Neuronal stem cell (in vitro differentiated cells): ENCODE data around the gene NHLRC4.
"Not testable (repeated sequence)": the region's sequence is repeated elsewhere in the genome, so short reads cannot be mapped to it uniquely, and the experiment has no call there.

Experiments
- DNase-seq: peaks from one replicate; pipeline ENCODE4 v3.0.0-alpha.2; 2013; ENCODE audit warnings: low spot score
- H2AFZ ChIP-seq: one replicate; pipeline ENCODE4 v1.6.1; 2013; ENCODE audit warnings: mild to moderate bottlenecking, low read length, inconsistent platforms
- H2AK5ac ChIP-seq: 2 replicates; pipeline ENCODE4 v1.6.1; 2013; ENCODE audit warnings: low read depth, mild to moderate bottlenecking, inconsistent platforms, low read length, moderate library complexity, mixed read lengths
- H2BK120ac ChIP-seq: 2 replicates; pipeline ENCODE4 v1.6.1; 2013; ENCODE audit warnings: low read depth, mild to moderate bottlenecking, inconsistent platforms, low read length, moderate library complexity, mixed read lengths
- H2BK12ac ChIP-seq: one replicate; pipeline ENCODE4 v1.6.1; 2013; ENCODE audit warnings: low read length, inconsistent platforms
- H2BK15ac ChIP-seq: 2 replicates; pipeline ENCODE4 v1.6.1; 2013; ENCODE audit warnings: mild to moderate bottlenecking, low read length, inconsistent platforms, mixed read lengths
- H2BK5ac ChIP-seq: one replicate; pipeline ENCODE4 v1.6.1; 2013; ENCODE audit warnings: inconsistent platforms, mild to moderate bottlenecking, low read length, moderate library complexity
- H3K14ac ChIP-seq: one replicate; pipeline ENCODE4 v1.6.1; 2013; ENCODE audit warnings: low read length, inconsistent platforms
- H3K18ac ChIP-seq: 2 replicates; pipeline ENCODE4 v1.6.1; 2013; ENCODE audit warnings: low read length, inconsistent platforms
- H3K23ac ChIP-seq: 2 replicates; pipeline ENCODE4 v1.6.1; 2013; ENCODE audit warnings: low read depth, mild to moderate bottlenecking, mixed read lengths, low read length, inconsistent platforms; ENCODE audit not compliant: poor library complexity
- H3K27ac ChIP-seq: replicated peaks from 3 replicates; pipeline ENCODE4 v1.5.1; 2013; ENCODE audit warnings: low read length, inconsistent platforms
- H3K27me3 ChIP-seq, 3 experiments: 2 replicates each; pipeline ENCODE4 v1.6.1; 2013; ENCODE audit warnings: low read length in 3 of 3, mild to moderate bottlenecking in 2 of 3, inconsistent platforms in 1 of 3, low read depth in 1 of 3, mixed read lengths in 1 of 3, moderate library complexity in 1 of 3; ENCODE audit not compliant: control insufficient read depth in 3 of 3, insufficient read depth in 3 of 3
- H3K36me3 ChIP-seq, 2 donors: replicated peaks in 1 of 2; 2 replicates each; pipeline ENCODE4 v1.6.1; 2013; ENCODE audit warnings: low read length in 2 of 2; ENCODE audit not compliant: control insufficient read depth in 2 of 2, insufficient read depth in 2 of 2
- H3K4ac ChIP-seq: 2 replicates; pipeline ENCODE4 v1.6.1; 2013; ENCODE audit warnings: inconsistent platforms, mild to moderate bottlenecking, low read length, moderate library complexity
- H3K4me1 ChIP-seq, 2 donors: 1 replicate in 1 of 2; 2 replicates in 1 of 2; pipeline ENCODE4 v1.6.1; 2013; ENCODE audit warnings: low read length in 2 of 2, low read depth in 1 of 2; ENCODE audit not compliant: control insufficient read depth in 2 of 2, insufficient read depth in 1 of 2
- H3K4me2 ChIP-seq: one replicate; pipeline ENCODE4 v1.6.1; 2013; ENCODE audit warnings: mild to moderate bottlenecking, low read length, inconsistent platforms; ENCODE audit not compliant: insufficient read depth, poor library complexity, severe bottlenecking
- H3K4me3 ChIP-seq, 2 donors: 2 replicates each; pipeline ENCODE4 v1.5.1; 2013; ENCODE audit warnings: low read length in 2 of 2, mild to moderate bottlenecking in 2 of 2, inconsistent platforms in 1 of 2, moderate library complexity in 1 of 2
- H3K79me1 ChIP-seq: one replicate; pipeline ENCODE4 v1.6.1; 2013; ENCODE audit warnings: low read depth, mild to moderate bottlenecking, inconsistent platforms, low read length, moderate library complexity
- H3K9ac ChIP-seq: one replicate; pipeline ENCODE4 v1.6.1; 2013; ENCODE audit warnings: mild to moderate bottlenecking, low read depth, low read length, inconsistent platforms; ENCODE audit not compliant: poor library complexity
- H3K9me3 ChIP-seq, 2 donors: replicated peaks in 1 of 2; 2 replicates each; pipeline versions ENCODE3 to v1.6.1; 2013; ENCODE audit warnings: low read length in 2 of 2, mild to moderate bottlenecking in 2 of 2, inconsistent platforms in 1 of 2, low read depth in 1 of 2, mixed read lengths in 1 of 2, moderate library complexity in 1 of 2; ENCODE audit not compliant: control insufficient read depth in 2 of 2, insufficient read depth in 1 of 2
- H4K8ac ChIP-seq: one replicate; pipeline ENCODE4 v1.6.1; 2013; ENCODE audit warnings: low read depth, mild to moderate bottlenecking, inconsistent platforms, low read length, moderate library complexity
- H4K91ac ChIP-seq: one replicate; pipeline ENCODE4 v1.6.1; 2013; ENCODE audit warnings: low read length, low read depth, mild to moderate bottlenecking, inconsistent platforms; ENCODE audit not compliant: poor library complexity
- WGBS, 2 donors: extraction: QIAGEN DNeasy Blood & Tissue Kit; methylation state at CpG; one replicate each; pipeline ENCODE4 v1.1.7; 2013; ENCODE audit warnings: missing lambda C conversion rate in 2 of 2, mixed read lengths in 1 of 2; ENCODE audit not compliant: insufficient read length in 2 of 2, insufficient replicate concordance in 1 of 2; ENCODE audit errors: extremely low coverage in 2 of 2; 5-methylcytosine and 5-hydroxymethylcytosine counted together

The NHLRC4 gene

DNA sequence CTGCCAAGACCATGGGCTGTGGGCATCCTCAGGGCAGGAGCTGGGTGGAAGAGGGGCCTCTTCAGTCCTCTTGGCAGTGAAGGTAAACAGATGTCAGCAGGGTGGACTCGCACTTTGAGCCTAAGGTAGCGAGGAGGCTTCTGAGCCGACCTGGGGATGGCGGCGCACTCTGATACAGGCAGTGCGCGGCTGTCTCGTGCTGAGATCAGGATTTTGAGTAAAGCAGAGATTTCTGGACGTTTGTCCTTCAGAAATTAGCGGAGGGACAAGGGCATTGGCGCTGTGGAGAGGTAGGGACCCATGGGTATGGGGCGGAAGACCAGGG lies 29.9 kb downstream of the NHLRC4 start:
- Histone ChIP-seq H2BK5ac (no peak overlapping the region), H3K4ac (no peak overlapping the region), H2BK12ac (no peak overlapping the region), H3K14ac (no peak overlapping the region), H3K4me1 (no peaks in the 10 kb centered on the region), H3K36me3 (peaks cover 7 to 64% of the 10 kb centered on the region in 2 donors), H3K23ac (no peak overlapping the region), H2BK120ac (no peak overlapping the region), H3K4me3 (no peak overlapping the region), H3K27ac (no peak overlapping the region), H3K27me3 (no peaks in the 10 kb centered on the region), H2BK15ac (no peak overlapping the region), H3K79me1 (peaks cover 22% of the 10 kb centered on the region), H3K9ac (no peak overlapping the region), H2AFZ (no peak overlapping the region), H3K4me2 (no peak overlapping the region), H4K8ac (no peak overlapping the region), H2AK5ac (no peak overlapping the region), H4K91ac (no peak overlapping the region), H3K18ac (no peak overlapping the region), H3K9me3 (peaks cover 3 to 4% of the 10 kb centered on the region in 2 donors)
- WGBS, 2 donors: no CpG with 5 or more reads among the region's 12 CpGs
- DNase-seq: no peak

DNA sequence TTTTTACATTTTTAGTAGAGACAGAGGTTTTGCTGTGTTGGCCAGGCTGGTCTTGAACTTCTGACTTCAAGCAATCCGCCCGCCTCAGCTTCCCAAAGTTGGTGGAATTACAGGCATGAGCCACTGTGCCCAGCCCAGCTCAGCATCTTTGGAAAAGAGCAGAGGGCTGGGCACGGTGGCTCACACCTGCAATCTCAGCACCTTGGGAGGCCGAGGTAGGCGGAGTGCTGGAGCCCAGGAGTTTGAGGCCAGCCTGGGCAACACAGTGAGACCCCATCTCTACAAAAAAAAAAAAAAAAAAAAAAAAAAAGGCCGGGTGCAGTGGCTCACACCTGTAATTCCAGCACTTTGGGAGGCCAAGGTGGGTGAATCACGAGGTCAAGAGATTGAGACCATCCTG lies 30.9 kb downstream of the NHLRC4 start:
- H3K18ac ChIP-seq, H2BK12ac ChIP-seq, H3K4me1 ChIP-seq, H4K91ac ChIP-seq, H3K9me3 ChIP-seq, H2BK5ac ChIP-seq, H3K27ac ChIP-seq, H2BK120ac ChIP-seq, DNase-seq, H3K4ac ChIP-seq, H3K27me3 ChIP-seq, H3K23ac ChIP-seq, H3K4me3 ChIP-seq, H3K14ac ChIP-seq, H3K9ac ChIP-seq, H2AK5ac ChIP-seq, H4K8ac ChIP-seq, H3K4me2 ChIP-seq, H2BK15ac ChIP-seq, H2AFZ ChIP-seq: not testable (repeated sequence)
- peaks cover 7 to 60% of the 10 kb centered on the region in 2 donors for H3K36me3 ChIP-seq
- no CpG with 5 or more reads among the region's 7 CpGs for WGBS, 2 donors
- H3K79me1 ChIP-seq: peaks cover 14% of the 10 kb centered on the region

- Histone ChIP-seq H4K91ac (no peak overlapping the region), H3K27me3 (no peaks in the 10 kb centered on the region), H2BK5ac (no peak overlapping the region), H2BK120ac (no peak overlapping the region), H2AK5ac (no peak overlapping the region), H3K4ac (no peak overlapping the region), H3K9me3 (peaks cover 5 to 6% of the 10 kb centered on the region in 2 donors), H2BK15ac (no peak overlapping the region), H3K18ac (no peak overlapping the region), H3K4me3 (no peak overlapping the region), H3K4me1 (no peaks in the 10 kb centered on the region), H3K79me1 (peaks cover 9% of the 10 kb centered on the region), H3K36me3 (peaks cover 4 to 47% of the 10 kb centered on the region in 2 donors), H2BK12ac (no peak overlapping the region), H3K14ac (no peak overlapping the region), H3K23ac (peak overlapping the region; percentile 62), H3K27ac (no peak overlapping the region), H3K9ac (no peak overlapping the region), H4K8ac (peak overlapping the region; percentile 32), H2AFZ (no peak overlapping the region), H3K4me2 (no peak overlapping the region)
- no peak for DNase-seq
- WGBS, 2 donors: no CpG with 5 or more reads among the region's 43 CpGs
Measured at GRCh38 chr16:598823-599739, 32.3 kb downstream of the NHLRC4 start.

DNA sequence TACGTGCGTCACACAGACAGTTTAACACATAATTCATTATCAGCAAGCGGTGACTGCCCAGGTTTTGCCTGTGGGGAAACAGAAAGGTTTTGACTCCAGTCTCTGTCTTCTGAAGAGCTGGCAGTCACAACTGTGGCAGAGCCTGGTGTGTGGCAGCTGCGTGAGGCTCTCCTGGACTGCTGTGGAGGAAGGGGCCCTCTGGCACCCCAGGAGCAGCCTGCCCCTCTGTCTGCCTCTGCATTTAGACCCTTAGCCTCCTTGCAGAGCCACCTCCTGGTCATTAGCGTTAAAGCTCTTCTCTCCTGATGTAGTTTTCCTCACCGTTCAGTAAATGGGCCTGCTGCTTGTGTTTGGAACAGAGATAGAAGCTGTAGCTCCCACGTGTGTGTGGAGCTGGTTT lies 34.0 kb downstream of the NHLRC4 start:
- H3K9me3 ChIP-seq: peaks cover 15 to 22% of the 10 kb centered on the region in 2 donors
- H2AK5ac ChIP-seq: no peak overlapping the region
- no peak overlapping the region for H3K18ac ChIP-seq
- H3K14ac ChIP-seq: no peak overlapping the region
- no peak overlapping the region for H3K9ac ChIP-seq
- no peaks in the 10 kb centered on the region for H3K4me1 ChIP-seq
- H4K8ac ChIP-seq: no peak overlapping the region
- no peak overlapping the region for H2BK15ac ChIP-seq
- H3K27ac ChIP-seq: no peak overlapping the region
- H3K4me3 ChIP-seq: no peak overlapping the region
- H3K36me3 ChIP-seq: peaks cover 6 to 39% of the 10 kb centered on the region in 2 donors
- no peak overlapping the region for H4K91ac ChIP-seq
- H3K27me3 ChIP-seq: no peaks in the 10 kb centered on the region
- H3K4me2 ChIP-seq: no peak overlapping the region
- no peak overlapping the region for H3K4ac ChIP-seq
- H3K79me1 ChIP-seq: peaks cover 12% of the 10 kb centered on the region
- no CpG with 5 or more reads among the region's 7 CpGs for WGBS, 2 donors
- H2BK12ac ChIP-seq: no peak overlapping the region
- no peak for DNase-seq
- H2BK120ac ChIP-seq: no peak overlapping the region
- no peak overlapping the region for H2AFZ ChIP-seq
- no peak overlapping the region for H3K23ac ChIP-seq
- H2BK5ac ChIP-seq: no peak overlapping the region
